Measurements from ENCODE around the gene MAGI1.

Gene MAGI1

DNA sequence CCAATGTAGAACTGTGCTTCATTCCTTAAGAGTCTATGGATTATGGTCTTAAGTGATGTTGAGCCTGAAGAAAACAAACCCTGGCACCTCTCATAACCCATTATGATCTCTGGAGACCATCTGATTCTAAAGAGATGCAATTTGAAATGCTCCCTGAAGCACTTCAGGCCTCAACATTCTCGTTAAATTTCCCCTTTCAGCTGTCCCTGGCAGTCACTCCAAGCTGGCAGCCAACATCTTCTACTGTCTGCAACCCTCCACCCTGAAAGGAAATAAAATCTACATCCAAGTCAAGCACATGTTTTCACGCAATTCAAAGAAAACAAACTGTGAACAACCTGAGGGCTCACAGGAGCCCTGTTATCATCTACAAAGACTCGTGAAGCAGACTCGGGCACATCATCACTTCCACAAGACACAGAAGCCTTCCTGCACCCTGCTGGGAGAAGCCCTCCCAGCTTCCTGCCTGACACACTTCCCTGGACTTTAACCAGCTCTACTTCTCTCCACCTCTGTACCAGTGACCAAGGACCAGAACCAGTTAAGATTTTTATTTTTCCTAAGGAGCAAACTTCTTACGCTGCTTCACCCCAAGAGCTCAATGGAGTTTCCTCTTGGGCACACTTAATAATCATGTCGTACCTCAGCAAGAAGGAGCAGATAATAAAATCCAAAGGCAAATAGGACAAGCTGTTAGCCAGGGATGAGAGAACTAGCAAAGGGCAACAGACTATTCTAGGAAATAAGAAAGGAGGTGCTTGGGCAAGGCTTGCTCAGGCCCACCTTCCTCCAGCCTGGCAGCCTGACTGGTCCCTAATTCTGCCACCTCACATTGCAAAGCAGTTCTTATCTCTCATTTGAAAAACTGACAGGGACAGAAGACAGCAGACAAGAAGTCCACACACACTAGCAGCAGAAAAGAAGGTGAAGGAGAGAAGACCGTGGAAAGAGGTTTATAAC, 67.1 kb downstream of the MAGI1 start:
- no peak for DNase-seq (ENCODE audit: low read depth)

DNA sequence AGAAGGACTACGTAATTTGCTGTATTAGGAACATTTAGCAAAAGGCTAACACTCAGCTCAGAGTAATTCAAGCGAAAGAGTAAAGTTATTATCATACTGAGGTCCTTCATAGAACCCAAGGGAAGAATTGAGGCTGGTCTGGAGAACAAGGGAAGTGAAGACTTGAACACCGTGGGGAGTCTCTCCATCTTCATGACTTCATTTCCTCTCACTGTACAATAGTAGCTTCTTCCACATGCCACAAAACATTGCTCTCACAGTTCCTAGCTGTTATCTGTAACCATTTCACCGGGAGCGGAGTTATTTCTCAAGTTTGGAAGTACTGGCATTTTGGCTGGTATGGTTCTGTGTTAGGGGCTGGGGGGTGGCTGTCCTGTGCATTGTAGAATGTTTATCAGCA, 69.7 kb downstream of the MAGI1 start:
- DNase-seq (ENCODE audit: low read depth) = no peak

DNA sequence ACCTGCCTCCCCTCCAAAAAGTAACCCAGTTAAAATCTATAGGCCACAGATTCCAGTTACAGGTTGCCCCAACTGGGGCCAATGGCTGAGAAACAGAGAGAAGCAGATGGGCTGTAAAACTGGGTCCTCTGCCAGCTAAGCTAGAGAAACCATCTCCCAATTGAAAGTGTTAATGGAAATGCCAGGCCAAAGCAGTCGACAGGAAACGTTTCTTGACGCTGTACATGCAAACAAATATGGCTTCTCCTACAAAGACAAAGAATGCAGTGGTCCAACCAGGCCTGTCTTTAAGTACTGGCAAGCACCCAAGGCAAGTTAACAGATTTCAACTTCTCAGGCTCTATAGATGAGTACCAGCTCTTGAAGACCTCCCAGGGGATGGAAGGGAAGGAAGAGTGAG, 71.3 kb downstream of the MAGI1 start:
- DNase-seq (ENCODE audit: low read depth) = no peak

DNA sequence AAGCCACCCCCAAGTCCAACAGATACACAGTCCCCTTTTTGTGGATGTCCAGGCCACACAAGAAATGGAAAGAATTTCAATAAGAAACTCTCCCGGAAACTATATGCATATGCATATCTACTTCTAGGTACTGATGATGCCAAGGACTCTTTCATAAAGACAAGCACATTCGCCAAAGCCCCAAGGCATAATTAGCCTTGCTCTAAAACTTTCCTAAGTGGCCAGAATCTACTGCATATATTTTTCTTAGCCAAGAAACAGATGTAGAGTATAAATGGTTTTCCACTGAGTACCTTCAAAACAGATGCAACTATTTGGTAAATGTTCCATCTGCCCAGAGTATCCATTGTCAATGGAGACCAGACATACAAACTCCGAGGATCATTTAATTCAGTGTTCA, 73.9 kb downstream of the MAGI1 start:
- no peak for DNase-seq (ENCODE audit: low read depth)

DNA sequence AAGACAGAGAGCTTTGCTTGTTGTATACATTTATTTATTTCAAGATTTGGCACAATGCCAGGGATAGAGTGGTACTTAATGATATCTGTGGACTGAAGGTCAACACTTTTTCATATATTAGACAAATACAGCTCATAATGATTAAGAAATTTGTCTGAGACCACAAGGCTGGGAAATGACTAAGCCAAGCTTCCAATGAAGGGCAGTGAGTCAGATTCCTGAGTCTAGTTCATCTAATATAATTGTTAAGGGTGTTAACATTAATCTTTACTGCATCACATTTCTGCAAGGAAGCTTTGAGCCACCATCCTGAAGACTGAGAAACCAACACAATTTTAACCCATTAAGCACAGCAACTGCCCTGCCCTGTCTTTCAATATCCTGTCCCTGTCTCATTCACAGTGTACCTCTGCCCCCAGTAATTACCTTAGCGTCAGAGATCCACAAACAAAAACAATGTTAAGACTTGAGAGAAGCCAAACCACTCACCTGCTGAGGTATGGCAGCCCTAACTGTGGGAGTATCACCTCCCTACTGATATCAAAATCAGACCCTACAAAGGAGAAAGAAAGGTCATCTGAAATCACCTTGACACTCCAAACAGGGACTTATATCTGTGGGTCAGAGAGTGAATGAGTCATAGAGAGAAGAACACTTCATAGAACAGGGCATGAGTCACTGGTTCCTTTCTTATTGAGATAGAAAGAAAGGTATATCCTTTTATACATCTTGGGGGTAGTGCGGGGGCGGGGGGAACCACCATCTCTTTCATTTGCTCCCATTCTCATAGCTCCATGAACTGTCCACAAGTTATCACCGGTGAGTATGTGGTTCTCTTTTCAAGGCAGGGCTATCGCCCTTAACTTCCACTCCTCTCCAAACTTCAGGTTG, 74.7 kb downstream of the MAGI1 start:
- no peak for DNase-seq (ENCODE audit: low read depth)

DNA sequence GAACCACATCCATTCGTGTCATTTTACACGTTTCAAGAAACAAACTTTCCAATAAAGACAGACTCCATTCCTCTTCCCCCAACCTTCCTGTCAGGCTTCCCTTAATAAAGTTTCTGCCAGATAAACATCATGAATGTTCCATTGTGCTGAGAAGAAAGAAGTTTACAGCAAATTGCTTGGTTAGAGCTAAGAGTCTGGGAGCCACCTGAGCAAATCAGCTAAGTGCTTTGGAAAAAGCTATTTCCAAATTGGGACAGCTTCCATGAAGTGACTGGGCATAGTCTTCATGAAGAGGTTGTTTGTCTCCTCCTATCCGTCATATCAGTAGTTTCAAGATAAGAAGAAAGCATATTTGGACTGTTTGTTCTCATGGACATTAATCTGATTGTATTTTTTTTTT, 77.0 kb downstream of the MAGI1 start:
- no peak for DNase-seq (ENCODE audit: low read depth)

DNA sequence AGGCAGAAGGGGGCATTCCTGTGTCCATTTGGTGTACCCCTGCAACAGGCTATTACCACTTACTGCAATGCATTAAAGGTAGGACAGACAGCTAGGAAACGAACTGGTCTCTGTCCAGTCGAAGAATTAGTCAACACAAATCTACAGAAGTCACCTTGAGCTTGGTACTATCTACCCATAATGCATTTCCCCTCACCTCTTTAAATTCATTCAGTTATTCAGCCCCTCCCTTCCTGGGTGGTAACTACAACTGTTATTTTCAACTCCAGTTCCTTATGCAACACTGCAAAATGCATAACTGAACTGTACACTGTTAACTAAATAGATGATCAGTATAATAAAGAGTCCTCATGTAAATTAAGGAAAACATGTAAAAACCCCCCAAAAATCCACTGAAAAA, 77.6 kb downstream of the MAGI1 start:
- DNase-seq (ENCODE audit: low read depth) = no peak

DNA sequence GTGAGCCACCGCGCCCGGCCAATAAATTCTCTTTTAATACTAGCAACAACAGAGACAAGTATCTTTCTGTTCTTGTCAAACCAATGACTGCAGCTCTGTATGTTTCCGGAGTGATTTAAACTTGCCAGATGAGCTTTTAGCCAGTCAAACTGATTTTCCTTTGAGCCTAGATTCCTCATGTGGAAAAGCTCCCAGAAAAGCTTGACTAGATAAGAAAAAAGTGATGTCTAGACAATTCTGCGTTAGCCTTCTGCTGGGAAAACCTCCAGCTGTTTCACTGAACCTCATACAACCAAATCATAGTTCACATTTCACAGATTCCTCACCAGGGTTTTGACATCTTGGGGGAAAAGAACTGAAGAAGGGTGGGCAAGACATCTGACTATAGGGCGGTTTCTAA, 78.6 kb downstream of the MAGI1 start:
- no peak for DNase-seq (ENCODE audit: low read depth)

DNA sequence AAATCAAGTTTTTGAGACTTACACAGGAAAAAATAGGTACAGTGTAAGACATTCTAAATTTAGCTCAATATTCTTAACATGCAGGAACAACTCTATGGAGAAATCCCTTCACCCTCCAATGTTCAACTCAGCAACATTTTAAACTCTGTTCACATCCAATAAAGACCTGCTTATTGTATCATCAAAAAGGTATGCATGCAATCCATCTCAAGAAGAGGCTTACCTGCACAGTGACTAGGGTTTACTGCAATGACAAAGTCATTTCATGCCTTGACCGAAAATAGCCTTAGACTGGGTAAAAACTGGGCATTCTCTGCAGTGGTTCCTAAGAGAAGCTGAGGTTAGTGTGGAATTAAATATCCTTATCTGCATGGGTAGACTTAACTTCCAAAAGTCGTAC, 80.5 kb downstream of the MAGI1 start:
- DNase-seq (ENCODE audit: low read depth) = no peak

DNA sequence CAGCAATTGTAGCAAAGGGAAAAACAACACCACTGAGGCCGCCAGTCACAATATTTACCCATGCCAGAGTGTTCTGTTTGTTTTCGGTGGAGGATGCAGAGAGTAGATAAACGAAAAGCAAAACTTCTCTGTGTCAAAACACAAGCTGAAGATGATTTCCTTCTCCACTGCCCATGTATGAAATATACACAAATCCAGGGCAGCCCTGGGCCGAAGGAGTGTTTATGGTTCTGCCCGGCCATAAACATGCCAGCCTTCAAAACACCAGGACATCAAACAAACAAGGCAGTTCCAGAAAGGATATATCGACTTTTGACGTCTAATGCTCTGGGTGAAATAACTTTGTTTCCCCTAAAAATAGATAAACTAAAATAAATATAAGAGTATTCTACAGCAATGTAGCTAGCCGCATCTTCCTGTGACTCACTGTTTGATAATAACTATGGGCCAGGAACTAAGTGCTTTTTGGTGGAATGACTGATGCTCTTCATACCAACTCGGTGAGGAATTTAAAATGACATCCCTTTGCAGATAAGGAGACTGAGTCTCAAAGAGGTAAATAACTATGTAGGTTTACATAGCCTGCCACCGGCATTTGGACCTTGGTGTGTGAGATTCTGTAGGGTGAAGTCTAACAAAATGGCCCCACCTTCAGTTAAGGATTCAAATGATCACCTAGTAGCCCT, 82.8 kb downstream of the MAGI1 start:
- no peak for DNase-seq (ENCODE audit: low read depth)

DNA sequence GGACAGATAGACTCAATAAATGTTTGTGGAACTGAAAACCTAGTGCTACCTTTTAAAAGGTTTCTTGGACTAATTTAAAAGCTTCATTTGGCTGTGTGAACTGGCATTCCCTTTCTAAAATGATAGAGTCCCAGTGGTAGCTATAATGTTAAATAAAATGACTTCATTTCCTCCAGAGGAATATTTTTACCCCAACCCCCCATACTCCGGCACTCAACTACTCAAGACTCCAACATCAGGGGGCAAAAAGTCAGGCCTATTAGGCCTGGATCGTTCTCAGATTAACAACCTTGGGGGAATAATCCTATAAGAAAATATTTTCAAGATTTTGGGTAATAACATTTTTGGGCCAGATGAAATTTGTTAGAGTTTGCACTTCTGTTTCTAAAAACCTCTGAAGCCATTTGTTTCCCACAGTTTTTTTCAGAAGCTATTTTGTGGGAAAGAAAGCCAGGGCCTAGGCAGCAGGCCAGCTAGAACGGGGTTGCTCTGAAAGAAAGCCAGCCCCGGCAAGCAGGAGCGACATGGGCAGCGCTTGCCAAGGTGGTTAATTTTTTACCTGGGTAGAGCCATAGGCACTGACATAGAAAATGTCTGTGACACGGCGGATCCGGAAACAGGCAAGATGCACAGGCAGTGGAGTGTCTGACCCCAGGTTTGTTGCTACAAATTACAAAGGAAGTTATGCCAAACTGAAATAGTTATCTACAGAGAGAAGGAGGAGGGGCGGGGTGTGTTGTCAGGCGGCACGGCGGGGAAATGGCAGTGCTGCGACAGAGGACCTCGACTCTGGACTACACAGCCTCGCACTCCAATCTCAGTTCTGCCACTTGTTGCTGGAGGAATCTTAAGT, 84.6 kb downstream of the MAGI1 start:
- DNase-seq (ENCODE audit: low read depth) = no peak

DNA sequence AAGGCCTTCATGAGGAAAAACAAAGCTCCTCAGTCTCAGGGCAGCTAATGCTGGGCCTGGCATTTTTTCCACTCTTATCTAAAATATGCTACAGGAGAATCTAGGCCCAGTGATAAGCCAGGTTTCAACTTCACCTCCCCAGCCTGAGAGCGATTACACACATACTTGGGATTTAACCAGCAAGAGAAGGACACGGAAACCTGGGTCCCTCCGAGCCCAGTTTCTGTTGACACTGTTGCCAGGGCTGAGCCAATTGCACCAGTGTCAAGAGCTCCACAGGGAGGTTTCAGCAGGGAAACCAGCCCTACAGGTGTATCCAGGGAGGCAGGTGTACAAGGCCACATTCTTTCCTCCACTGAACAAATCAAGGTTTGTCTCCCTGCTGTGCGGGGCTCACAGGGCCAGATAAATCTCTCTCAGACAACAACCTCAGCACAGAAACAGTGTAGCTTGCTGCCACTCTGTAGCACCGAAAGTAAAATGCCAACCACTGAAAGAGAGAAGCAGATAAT, 85.4 kb downstream of the MAGI1 start:
- no peak for DNase-seq (ENCODE audit: low read depth)

DNA sequence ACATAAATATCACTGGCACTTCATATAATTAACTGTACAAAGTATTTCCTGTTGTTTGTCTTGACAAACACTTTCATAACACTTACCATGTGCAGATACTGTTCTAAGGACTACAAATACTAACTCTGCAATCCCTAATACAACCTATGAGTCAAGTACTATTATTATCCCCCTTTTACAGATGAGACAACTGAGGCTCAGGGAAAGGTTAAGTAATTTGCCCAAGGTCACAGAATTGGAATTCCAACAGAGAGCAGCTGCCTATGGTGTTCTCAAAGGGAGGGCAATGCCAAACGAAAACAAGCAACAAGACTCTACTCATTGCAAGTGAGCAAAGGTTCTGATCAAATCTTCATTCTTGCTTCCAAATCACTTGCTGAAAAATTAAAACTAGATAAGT, 85.9 kb downstream of the MAGI1 start:
- no peak for DNase-seq (ENCODE audit: low read depth)

DNA sequence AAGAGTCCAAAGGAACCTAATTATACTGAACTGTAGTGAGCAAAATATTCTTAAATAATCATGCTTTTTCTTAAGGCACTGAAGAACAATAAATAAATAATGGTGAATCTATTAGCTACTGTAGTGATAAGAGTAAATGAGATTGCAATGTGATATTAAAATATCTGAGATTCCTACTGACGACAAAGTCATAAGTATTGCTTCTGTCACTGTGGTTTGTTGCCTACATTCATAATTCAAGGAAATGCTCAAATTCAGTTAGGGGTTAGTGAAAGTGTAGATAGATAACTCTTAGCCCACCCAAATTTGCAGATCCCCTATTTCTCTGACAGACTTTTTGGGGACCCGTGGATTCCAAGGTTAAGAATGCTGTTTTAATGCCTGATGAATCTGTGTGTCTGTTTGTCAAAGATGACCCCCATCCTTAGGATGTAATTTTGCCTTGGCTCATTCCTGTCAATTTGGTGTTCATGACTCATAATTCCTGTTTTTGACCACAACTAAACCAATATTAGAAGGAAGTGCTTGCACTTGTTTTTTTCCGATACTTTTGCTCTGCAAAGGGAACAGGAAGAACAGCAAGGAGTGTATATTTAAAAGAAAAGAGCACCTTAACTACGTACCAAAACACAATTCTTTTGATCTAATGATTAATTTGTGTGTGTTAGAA, 86.7 kb downstream of the MAGI1 start:
- no peak for DNase-seq (ENCODE audit: low read depth)

DNA sequence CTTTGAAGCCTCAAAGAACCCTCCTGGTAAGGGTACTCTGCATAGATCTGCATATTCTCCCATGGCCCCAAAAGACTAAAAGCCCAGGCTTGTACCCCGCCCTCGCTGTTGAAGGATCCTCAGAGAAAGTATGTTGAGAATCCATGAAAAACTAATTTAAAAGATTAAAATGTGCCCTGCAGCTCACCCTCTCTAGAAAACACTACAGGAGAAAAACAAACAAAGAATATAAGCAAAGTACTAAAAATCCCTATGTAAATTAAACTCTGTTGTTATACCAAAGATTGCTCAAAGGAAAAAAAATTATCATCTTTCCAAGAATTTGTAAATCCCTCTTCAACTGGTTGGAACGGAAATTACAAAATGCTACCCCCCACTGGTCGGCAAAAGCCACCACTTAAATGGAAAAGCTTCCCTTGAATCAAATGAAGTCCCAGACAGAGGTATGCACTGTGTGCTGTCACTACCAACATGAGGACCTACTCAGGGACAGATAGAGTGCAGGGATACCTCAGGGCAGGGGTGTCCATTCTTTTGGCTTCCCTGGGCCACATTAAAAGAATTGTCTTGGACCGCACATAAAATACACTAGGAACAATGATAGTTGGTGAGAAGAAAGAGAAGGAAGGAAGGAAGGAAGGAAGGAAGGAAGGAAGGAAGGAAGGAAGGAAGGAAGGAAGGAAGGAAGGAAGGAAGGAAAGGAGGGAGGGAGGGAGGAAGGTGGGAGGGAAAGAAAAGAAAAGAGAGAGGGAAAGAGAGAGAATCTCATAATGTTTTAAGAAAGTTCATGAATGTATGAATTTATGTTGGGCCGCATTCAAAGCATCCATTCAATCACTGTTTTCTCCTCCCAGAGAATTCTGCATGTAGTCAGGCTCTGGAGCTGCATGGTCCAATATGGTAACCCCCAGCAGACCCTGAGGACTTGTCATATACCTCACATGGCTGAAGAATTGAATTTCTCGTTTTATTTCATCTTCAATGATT, 88.1 kb downstream of the MAGI1 start:
- no peak for DNase-seq (ENCODE audit: low read depth)

DNA sequence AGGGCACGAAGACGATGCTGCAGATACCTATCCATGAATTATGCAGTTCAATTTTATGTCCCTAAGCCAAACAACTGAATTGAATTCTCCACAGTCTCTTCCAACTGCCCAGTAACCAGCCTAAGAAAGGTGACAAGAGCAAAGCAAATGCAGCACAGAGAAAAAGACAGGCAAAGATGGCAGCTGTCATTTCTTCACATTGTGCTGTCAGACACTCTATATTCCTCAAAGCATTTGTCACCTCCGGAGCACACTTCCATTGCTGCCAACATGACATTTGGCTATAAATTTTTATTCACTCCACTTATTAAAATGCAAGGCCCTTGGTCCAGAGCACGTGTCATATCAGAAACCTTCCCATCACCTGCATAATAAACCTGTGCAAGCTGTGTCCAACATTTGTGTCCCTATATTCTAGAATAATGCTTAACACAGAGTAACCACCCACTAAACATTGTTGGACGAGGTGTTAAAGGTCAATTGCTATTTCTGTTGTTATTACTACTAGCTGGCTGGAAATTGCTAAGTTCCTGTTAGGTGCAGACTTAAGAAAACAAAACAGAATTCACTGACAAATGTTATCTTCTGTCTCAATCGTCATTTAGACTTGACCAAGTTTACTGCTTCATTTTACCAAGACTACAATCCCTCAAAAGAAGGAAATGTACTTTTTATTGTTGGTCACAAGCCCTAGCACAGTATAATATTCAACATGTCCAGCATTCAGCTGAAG, 89.7 kb downstream of the MAGI1 start:
- no peak for DNase-seq (ENCODE audit: low read depth)

DNA sequence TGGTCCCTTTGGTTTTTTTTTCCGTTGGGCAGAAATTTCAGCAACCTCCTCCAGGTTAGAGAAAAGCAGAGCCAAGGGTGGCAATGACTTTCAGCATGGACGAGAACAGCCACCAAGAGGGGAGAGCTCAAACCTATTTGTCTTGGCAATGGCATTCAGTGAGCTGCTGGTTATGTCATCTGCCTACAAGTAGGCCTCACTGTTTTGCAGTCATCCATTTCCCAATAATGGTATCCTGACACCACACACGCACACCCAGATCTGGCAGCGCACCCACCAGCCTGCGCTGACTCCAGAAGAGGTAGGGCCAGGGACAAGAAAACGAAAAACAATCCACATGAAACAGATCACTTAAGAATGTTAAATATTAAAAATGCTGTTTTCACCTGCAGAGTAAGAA, 92.3 kb downstream of the MAGI1 start:
- DNase-seq (ENCODE audit: low read depth) = no peak

DNA sequence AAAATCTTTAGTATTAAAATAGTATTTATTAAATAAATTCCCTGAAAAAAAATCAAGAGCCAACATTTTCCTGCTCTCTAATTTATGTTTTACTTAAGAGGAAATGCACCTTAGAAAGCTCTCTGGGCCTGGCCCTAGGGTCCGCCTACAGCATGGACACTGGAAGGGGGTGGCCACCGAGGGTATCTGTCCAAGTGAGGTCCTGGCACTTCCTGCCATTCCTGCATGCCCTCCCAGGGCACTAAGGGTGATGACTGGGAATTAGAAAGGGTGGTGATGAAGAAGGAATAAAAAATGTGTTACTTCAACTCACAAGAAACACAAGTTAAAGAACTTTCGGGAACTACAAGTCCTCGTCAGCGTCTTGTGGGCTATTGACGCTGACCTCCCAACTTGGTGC, 92.8 kb downstream of the MAGI1 start:
- DNase-seq (ENCODE audit: low read depth) = no peak

DNA sequence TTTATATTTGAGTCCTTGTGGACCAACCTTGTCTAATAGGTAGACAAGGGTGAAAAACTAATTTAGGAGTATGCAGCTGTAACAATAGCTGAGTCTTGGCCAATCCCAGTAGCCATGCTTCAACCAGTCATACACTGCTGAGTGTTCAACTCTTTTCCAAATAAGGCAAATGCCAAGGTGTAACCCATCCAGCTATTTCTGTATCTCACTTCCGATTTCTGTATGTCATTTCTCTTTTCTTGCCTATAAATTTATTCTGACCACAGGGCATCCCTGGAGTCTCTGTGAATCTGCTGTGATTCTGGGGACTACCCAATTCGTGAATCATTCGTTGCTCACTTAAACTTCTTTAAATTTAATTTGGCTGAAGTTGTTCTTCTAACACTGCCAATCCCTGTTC, 93.2 kb downstream of the MAGI1 start:
- no peak for DNase-seq (ENCODE audit: low read depth)

Data from stimulated activated CD4-positive, alpha-beta T cell treated with anti-CD3 and anti-CD28 coated beads, Interleukin-2, amount 100 ng/mL, for 4 hours (primary cell).